Activated CD4-positive, CD25-positive, alpha-beta regulatory T cell treated with anti-CD3 and anti-CD28 coated beads, Interleukin-2, amount 50 U/mL, for 16 hours (primary cell): ENCODE measurements around the gene ABCB7.
"Not testable (repeated sequence)": the region's sequence is repeated elsewhere in the genome, so short reads cannot be mapped to it uniquely, and the experiment has no call there.

Experiments
- DNase-seq: peaks from one replicate; pipeline ENCODE4 v3.0.0-alpha.2; 2020; ENCODE audit warnings: low read depth, low spot score

The ABCB7 gene

DNA sequence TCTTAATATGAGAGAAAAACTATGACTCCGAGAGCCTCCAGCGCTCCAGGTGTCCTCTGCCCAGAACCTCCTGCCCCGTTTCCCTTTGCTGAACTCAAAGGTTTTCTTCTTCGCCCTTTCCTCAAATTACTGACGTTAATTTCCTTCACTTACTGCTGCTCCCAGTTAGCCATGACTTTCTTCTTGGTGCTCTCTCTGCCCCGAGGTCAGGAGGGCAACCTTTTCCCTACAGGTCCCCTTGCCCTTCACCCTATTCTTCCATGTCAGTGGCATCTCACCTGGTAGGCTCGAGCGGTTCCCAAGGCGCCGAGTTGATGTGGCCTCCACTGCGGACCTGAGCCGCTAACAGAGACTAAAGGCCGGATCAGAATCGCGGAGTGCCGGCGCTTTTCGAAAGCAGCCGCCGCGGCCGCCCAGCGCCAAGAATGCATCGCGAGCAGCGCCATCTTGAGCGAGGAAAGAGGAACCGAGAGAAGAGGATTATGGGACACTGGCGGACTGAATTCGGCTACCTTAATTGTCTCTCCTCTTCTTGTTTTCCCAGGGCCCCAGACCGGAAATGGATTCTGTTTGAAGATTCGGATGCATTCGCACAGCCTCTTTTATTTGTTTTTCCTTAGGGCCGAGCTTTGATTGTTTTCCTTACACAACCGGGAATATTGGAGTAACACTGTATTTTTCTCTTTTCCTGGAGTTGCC lies at the start of gene ABCB7:
Gene ABCB7, minus strand, starts transcription at position 457 of the 699 bp plus-strand sequence. Its CDS starts 11 bp downstream, at position 446.
- DNase-seq, result peak; percentile 28

DNA sequence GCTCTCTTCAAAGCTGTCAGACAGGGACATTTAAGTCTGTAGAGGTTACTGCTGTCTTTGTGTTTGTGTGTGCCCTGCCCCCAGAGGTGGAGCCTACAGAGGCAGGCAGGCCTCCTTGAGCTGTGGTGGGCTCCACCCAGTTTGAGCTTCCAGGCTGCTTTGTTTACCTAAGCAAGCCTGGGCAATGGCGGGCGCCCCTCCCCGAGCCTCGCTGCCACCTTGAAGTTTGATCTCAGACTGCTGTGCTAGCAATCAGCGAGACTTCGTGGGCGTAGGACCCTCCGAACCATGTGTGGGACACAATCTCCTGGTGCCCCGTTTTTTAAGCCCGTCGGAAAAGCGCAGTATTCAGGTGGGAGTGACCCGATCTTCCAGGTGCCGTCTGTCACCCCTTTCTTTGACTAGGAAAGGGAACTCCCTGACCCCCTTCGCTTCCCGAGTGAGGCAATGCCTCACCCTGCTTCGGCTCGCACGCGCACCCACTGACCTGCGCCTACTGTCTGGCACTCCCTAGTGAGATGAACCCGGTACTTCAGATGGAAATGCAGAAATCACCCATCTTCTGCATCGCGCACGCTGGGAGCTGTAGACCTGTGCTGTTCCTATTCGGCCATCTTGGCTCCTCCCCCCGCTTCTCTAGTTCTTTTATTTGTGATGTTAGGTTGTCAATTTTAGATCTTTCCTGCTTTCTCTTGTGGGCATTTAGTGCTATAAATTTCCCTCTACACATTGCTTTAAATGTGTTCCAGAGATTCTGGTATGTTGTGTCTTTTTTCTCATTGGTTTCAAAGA lies 32.5 kb upstream of the ABCB7 start:
- not testable (repeated sequence) for DNase-seq

DNA sequence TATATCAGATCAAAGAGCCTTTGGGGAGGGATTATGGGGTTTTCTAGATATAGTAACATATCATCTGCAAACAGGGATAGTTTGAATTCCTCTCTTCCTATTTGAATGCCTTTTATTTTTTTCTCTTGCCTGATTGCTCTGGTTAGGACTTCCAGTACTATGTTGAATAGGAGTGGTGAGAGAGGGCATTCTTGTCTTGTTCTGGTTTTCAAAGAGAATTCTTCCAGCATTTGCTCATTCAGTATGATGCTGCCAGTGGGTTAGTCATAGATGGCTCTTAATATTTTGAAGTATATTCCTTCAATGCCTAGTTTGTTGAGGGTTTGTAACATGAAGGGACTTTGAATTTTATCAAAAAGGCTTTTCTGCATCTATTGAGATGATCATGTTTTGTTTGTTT lies 25.6 kb upstream of the ABCB7 start:
- no peak for DNase-seq

DNA sequence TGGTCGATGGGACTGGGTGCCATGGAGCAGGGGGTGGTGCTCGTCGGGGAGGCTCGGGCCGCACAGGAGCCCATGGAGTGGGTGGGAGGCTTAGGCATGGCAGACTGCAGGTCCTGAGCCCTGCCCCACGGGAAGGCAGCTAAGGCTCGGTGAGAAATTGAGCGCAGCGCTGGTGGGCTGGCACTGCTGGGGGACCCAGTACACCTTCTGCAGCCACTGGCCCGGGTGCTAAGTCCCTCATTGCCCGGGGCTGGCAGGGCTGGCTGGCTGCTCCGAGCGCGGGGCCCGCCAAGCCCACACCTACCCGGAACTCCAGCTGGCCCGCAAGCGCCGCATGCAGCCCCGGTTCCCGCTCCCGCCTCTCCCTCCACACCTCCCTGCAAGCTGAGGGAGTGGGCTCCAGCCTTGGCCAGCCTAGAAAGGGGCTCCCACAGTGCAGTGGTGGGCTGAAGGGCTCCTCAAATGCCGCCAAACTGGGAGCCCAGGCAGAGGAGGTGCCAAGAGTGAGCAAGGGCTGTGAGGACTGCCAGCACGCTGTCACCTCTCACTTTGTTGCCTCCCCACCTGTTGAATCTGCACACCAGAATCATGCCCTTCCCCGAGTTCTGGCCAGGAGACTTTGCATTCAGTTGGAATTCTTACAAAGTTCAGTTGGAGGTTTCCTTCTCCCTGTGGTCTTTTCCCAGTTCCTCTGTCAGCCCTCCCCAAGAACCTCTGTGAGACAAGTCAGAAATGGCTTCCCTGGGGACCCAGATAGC lies 23.6 kb upstream of the ABCB7 start:
- not testable (repeated sequence) for DNase-seq

DNA sequence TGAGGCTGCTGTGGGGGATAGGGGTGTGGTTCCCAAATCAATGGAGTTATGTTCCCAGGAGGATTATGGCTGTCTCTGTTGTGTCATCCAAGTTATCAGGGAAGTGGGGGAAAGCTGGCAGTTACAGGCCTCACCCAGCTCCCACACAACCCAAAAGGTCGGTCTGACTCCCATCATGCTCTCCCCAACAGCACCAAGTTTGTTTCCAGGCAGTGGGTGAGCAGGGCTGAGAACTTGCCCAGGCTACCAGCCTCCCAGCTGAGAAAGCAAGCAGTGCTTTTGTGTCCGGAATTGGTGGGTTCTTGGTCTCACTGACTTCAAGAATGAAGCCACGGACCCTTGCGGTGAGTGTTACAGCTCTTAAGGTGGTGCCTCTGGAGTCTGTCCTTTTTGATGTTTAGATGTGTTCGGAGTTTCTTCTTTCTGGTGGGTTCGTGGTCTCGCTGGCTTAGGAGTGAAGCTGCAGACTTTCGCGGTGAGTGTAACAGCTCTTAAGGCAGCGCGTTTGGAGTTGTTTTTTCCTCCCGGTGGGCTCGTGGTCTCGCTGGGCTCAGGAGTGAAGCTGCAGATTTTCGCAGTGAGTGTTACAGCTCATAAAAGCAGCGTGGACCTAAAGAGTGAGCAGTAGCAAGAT lies 16.3 kb upstream of the ABCB7 start:
- DNase-seq, result not testable (repeated sequence)

DNA sequence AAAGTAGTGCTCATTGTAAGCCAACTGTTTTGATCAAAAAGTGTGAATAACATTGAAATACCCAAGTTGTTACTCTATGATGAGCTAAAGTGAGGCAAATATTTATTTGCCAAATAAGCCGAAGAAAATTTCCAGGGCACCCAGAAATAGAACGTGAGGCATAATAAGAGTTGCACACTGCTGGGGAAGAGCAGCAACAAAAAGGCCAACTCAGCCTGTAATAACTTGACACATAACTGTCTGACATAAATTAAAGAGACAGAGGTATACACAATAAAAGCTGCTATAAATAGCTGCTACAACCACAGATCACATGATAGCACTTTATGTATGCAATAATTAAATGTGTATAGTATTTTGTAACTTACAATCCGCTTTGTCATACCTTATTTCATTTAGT lies 2.0 kb upstream of the ABCB7 start:
- DNase-seq, result no peak

DNA sequence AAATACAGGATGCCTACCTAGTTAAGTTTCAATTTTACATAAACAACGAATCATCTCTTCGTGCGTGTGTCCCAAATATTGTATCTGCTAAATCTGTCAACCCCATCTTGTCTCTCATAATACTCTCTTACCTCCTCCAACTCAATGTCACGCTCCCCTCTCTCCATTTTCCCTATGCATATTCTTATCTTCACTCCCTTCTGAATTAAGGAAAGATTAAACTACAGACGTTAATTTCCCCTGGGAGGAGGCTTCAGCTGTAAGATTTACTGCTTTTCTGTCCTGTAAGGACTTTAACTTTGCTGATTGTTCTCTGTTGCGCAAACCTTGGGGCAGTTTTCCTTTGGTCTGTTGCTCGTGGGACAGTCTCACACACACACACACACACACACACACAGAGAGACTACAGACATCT lies 455 bp upstream of the ABCB7 start:
- DNase-seq, result no peak

DNA sequence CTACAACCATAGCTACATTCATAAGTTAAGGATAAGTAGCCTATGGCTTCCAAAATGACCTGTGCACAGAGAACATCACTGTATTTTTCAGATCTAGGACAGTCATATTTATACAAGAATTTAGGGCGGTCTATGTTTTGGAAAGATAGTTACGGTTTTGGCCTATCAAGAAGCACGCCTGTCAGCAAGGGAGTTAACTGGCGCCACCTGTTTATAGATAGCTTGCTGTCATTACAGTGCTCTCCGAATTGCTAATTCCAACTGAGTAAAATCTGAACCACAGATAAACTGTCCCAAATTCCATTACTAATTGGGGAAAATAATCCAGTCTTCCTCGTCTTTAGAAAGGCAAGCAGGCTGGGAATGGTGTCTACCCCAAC lies 646 bp downstream of the ABCB7 start:
- no peak for DNase-seq

DNA sequence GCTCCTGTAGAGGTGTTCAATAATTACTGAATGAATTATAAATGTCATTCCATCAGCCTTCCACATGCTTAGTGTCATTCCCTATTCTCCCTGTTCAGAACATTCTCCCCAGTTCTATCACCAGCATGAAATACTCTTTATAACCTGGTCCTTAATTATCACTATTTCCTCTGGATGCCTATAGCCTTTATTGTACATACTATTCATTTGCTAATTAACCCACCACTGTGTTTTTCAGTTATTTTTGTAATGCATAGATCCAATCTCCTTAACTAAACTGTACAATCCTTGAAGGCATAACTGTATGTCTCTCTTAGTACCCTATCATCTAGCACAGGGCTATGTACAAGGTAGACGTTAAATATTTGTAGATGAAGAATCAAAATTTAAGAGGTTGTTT lies 1.2 kb downstream of the ABCB7 start:
- DNase-seq, result no peak

DNA sequence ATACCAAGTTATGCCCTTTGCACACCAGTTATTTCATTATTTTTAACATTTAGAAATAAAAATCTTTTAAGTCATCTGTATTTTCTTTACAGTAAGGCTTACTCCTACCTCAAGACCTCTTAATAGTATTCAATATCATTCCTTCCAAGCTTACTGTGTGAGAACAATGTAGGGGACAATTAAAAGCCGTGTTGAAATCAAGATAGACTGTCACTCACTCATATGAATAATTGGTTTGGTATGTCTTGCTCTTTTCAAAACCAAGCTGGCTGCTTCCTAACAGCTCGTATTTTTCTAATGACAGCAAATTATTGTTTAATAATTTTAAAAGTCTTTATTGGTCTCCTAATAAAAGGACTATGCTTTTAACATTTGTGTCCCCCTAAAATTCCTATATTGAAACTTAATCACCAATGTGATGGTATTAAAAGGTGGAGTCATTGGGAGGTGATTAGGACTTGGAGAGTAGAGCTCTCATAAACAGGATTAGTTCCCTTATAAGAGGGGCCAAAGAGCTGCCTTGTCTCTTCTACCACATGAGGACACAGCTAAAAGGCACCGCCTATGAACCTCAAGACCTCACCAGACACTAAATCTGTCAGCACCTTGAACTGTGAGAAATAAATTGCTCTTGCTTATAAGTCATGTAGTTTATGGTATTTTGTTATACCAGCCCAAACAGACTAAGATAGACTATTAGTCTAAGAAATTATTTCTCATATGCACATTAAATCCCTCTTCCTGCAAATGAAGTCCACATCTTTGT lies 4.1 kb downstream of the ABCB7 start:
- DNase-seq, result no peak

DNA sequence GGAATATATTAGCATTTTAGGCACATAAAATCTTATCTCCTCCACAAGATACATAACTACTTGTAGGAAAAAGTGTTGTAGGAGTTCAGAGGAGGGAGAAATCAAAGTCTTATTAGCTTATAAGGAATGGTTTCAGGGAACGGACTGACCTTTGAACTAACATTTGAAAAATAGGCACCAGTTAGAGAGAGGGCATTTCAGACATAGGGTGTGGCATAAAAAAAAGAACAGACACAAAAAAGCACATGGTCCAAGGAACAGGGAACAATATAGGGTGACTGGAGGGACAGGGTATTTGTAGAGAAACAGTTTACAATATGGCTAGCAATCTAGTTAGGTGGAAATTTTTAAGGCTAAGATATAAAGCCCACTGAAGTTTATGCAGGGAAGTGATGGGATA lies 6.4 kb downstream of the ABCB7 start:
- DNase-seq, result no peak

DNA sequence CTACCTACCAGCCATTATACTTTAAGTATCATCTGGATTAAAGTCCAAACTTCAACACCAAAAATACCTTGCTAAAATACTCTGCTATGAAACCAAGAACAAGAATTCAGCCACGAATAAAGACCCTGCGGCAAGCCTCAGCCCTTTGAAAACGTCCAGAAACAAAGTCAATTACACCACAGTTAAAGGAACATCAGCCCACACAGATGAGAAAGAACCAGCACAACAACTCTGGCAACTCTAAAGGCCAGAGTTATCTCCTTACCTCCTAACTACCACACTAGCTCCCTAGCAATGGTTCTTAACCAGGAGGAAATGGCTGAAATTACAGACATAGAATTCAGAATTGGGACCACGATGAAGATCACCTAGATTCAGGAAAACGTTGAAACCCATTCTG lies 23.4 kb downstream of the ABCB7 start:
- DNase-seq, result no peak

DNA sequence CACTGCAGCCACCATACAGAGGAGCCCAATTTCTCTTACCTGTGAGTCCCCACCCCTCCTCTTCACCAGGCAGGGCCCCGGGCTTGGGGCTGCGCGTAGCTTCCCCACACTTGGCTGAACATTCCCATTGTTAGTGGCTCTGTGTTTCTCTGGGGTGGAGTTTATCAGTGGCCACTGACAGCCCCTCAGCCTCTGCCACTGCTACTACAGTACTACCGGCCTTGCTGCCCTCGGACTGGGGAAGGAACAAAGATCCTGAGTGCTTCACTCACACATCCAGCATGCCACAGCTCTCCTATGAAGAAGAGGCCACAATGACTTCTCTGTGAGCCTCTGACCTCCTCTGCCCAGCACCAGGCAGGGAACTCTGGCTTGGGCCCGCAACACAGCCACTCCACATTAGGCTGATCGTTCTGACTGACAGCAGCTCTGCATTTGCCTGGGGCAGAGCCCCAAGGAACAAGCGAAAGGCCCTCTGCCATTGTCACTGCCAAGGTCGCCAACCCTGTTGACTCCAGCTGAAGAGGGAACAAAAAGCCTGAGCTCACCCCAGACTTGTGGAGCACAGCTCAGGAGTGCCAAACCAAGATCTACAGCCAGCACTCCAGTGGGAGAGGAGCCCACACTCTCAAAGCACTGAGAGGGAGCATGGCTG lies 24.0 kb downstream of the ABCB7 start:
- no peak for DNase-seq

DNA sequence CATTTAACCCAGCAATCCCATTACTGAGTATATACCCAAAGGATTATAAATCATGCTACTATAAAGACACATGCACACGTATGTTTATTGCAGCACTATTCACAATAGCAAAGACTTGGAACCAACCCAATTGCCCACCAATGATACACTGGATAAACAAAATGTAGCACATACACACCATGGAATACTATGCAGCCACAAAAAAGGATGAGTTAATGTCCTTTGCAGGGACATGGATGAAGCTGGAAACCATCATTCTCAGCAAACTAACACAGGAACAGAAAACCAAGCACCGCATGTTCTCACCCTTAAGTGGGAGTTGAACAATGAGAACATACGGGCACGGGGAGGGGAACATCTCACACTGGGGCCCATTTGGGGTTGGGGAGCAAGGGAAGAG lies 27.0 kb downstream of the ABCB7 start:
- not testable (repeated sequence) for DNase-seq

DNA sequence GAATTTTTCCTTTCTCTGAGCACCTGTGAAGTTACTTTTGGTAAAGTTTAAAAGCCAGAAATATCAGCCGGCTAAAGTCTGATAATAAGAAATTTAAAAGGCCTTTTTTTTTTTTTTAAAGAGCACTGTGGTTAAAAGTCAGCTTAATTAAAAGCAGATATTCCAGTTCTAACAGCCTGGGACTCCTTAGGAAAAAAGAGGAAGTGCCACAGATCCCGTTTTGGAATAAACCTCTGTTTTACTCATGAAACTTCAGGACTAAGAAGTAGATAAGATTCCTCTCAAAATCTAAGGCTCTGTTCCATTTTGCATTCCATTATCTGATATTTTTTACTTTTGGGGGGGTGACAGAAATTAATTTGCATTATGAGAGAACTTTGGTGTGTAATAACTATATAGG lies 37.8 kb downstream of the ABCB7 start:
- no peak for DNase-seq

DNA sequence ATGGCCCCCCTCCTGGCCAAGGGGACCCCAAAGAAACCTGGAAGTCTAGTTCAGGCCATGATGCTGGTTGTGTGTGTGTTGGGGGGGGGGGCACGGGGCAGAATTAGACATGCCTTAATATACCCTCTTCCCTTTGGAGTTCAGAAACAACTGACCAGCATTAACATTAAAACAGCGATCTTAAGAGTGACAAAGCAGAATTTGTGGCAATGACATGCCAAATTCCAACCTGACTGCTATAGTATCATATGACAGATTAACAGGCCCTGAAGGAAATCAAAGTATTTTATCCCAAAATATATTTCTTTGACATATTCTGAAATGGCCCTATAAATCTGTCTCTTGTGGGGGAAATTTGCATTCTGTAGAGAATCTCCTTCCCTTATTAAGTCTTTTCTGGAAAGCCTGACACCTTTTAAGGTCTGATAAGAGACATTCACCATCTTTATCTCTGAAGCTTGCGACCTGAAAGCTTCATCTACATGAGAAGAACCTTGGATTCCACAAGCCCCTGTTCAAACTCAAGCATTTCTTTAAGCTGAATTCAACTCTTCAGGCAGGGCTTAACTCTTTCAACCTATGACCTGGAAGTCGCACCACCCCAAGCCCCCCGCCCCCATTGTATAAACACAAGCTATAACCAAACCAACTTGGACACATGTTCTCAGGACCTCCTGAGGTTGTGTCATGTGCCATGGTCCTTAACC lies 40.2 kb downstream of the ABCB7 start:
- DNase-seq, result no peak

DNA sequence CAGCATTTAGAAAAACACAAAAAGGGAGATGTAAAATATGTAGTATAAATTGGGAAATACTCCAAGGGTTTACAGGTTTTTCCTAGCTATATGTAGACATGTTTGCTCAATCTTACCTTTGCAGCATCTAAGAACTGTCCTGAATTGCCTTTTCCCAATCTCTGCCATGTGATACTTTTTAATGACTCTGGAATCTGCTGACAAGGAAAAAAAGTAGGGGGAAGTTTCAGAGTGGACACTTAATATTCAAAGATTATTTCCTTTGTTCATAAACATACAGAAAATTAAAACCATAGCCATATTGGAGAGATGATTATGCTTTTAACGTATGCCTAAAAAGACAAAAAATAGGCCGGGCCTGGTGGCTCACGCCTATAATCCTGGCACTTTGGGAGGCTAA lies 41.4 kb downstream of the ABCB7 start:
- no peak for DNase-seq

DNA sequence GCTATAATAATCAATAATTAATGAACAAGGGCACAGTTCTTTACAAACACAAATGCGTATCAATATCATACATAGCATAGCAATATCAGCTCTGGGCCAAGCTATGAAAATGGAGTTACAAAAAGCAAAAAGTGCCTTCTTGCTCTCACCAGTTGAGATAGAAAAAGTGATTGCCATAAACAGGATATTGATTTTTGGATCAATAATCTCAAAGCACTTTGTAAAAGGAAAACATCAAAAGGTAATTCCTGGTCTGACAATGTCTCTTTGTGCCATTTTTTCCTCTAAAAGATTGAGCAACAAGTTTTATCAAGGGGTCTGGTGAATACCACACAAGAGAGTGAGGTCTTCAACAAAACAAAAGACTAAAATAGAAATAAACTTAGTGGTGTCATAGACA lies 42.4 kb downstream of the ABCB7 start:
- DNase-seq, result no peak

DNA sequence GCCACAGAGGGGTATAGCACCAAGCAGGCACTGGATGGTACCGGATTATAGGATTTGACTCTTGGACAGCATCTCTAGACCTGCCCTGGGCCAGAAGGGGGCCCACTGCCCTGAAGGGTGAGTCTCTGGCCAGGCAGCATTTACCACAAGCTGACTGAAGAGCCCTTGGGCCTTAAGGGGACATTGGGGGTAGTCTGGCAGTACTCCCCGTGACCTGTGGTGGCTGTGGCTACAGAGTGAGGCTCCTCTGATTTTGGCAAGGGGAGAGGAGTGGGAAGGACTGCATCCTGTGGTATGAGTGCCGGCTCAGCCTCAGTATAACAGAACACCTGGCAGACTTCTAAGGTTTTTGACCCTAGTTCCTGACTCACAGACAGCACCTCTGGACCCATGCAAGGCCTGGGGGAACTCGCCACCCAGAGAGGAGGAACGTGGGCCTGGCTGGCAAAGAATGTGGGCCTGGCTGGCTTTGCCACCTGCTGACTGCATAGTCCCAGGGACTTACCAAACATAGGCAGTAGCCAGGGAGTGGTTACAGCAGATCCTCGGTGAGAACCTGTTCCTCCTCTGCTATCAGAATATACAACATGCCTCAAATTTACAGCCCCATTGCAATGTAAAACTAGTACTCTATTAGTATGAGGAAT lies 48.1 kb downstream of the ABCB7 start:
- no peak for DNase-seq

DNA sequence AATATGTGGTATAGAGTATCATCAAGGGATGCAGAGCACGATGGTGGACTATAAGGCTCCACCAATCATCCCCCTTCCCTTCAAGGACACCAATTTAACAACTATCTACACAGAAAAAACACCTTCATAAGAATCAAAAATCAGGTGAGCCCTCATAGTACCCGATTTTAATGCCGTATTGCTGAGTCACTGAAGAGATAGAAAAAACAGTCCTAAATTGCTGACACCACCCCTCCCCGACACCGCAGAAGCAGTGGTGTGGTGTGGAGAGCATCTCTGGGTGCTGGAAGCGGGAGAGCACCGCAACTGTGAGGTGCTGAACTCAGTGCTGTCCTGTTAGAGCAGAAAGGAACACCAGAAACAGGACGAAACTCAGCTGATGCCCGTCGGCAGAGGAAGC lies 49.3 kb downstream of the ABCB7 start:
- no peak for DNase-seq
